Body of pancreas (tissue), 4 donors: ENCODE data around the gene C10orf105.

Experiments
- POLR2A ChIP-seq, 3 donors: fragments of 450-650 bp; IDR thresholded peaks; one replicate each; pipeline ENCODE4 v1.6.1; 2016; ENCODE audit warnings: antibody characterized with exemption in 3 of 3, mild to moderate bottlenecking in 2 of 3
- TF ChIP-seq, protein P1 (sequence below), 7 experiments: fragments of 450-650 bp in 4 of 7; fragments of 200-600 bp in 3 of 7; sonication (generic) in 3 of 7; IDR thresholded peaks; one replicate each; pipeline ENCODE4 v1.5.1; 2016 to 2019; ENCODE audit warnings: antibody characterized with exemption in 7 of 7

DNA sequence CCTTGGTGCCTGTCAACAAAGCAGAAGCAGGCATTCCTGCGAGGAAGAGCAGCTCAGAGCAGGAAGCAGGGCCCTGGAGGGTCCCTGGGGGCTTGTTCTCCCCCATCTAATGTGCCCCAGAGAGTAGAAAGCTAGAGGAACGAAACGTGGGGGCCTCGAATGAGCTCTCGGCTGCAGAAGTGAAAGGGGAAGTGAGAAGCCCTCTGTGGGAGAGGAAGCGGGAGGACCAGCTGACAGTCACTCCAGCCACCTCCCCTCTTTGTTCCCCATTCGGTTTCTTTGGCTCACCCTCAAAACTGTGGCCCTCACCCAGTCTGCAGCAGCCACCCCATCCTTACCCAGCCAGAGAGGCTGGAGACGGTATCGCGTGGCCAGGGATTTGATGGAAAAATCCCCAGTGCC, 25.0 kb downstream of the C10orf105 start:
- TF ChIP-seq, protein P1, sequence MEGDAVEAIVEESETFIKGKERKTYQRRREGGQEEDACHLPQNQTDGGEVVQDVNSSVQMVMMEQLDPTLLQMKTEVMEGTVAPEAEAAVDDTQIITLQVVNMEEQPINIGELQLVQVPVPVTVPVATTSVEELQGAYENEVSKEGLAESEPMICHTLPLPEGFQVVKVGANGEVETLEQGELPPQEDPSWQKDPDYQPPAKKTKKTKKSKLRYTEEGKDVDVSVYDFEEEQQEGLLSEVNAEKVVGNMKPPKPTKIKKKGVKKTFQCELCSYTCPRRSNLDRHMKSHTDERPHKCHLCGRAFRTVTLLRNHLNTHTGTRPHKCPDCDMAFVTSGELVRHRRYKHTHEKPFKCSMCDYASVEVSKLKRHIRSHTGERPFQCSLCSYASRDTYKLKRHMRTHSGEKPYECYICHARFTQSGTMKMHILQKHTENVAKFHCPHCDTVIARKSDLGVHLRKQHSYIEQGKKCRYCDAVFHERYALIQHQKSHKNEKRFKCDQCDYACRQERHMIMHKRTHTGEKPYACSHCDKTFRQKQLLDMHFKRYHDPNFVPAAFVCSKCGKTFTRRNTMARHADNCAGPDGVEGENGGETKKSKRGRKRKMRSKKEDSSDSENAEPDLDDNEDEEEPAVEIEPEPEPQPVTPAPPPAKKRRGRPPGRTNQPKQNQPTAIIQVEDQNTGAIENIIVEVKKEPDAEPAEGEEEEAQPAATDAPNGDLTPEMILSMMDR (IDR thresholded peaks at IDR 0.05), result no peak
- TF ChIP-seq POLR2A (IDR thresholded peaks at IDR 0.05), result no peak
